Islet precursor cell (in vitro differentiated cells): ENCODE measurements around the gene MYO9A.
"Not testable (repeated sequence)": the region's sequence is repeated elsewhere in the genome, so short reads cannot be mapped to it uniquely, and the experiment has no call there.

ENCODE experiments used
- DNase-seq: peaks from one replicate; pipeline ENCODE4 v3.0.0-alpha.2; 2018

Gene MYO9A

DNA sequence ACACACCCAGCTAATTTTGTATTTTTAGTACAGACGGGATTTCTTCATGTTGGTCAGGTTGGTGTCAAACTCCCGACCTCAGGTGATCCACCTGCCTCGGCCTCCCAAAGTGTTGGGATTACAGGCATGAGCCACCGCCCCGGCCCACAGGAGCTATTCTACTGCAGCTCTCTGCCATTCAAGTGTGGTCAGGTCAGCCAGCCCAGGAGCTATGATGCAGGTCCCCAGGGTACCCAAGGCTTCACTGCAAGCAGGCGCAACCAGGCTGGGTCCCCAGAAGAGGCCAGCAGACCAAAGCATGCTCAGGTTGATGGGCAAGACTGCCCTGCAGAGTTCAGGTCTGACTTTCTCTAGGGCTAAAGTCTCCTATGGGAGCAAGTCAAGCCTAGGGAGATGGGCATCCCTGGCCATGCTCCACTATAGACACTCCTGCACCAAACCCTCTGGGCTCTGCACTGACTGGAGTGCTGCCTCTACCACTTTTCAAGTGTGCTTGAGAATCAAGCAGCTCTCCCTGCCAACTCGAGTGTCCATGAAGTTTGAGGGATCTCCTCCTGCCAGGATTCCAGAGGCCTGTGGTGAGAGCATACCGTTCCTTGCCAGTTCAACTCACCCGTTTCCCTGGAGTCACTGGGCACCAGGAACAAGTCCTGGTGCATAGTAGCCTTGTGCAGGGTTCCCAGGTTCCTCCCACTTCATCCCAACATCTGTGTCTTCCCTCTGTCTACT, 30.9 kb downstream of the MYO9A start:
- DNase-seq = no peak

DNA sequence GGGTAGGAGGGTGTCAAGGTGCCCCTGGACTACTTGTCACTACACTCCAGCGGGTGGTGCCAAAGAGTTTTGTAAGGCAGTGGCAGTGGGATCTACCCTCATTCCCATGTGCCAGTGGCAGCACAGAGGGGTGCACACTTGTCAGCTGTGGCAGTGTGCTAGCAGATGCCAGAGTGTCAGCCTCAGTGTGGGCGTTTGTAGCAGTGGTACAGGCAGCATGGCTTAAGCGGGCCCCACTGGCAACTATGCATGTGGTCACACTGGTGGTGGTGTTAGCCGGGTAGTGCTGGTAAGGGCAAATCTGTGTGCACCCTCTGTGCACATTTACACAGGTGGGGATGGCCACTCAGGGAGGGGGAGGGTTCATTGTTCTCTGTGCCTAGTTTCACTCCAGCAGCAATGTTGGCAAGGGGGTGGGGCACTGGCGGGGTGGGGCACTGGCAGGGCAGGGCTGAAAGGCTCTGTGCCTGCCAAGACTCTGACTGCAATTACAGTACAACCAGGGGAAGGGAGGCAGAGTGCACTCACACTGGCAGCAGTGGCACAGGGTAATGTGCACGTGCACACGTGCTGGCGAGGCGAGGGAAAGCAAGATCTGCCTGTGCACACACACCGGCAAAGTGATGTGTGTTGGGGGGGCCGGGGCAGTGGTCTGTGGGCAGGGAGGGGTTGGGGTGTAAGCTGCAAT, 31.8 kb downstream of the MYO9A start:
- no peak for DNase-seq

DNA sequence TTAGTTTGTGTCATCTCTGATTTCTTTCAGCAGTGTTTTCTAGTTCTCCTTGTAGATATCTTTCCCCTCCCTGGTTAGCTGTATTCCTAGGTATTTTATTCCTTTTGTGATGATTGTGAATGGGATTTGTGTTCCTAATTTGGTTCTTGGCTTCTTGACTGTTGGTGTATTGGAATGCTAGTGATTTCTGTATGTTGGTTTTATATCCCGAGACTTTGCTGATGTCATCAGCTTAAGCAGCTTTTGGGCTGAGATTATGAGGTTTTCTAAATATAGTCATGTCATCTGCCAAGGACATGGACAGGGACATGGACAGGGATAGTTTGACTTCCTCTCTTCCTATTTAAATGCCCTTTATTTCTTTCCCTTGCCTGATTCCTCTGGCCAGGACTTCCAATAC, 35.8 kb downstream of the MYO9A start:
- DNase-seq = no peak

DNA sequence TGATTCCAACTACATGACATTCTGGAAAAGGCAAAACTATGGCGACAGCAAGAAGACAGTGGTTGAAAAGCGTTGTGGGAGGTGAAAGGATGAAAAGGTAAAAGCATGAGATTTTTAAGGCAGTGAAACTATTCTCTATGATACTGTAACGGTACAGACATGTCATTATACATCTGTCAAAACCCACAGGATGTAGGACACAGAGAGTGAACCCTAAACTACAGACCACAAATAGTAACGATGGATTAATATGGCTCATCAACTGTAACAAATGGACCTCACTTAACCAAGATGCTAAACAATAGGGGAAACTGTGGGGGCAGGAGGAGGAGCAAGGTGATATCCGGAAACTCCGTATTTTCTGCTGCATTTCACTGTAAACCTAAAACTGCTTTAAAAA, 39.1 kb downstream of the MYO9A start:
- no peak for DNase-seq

DNA sequence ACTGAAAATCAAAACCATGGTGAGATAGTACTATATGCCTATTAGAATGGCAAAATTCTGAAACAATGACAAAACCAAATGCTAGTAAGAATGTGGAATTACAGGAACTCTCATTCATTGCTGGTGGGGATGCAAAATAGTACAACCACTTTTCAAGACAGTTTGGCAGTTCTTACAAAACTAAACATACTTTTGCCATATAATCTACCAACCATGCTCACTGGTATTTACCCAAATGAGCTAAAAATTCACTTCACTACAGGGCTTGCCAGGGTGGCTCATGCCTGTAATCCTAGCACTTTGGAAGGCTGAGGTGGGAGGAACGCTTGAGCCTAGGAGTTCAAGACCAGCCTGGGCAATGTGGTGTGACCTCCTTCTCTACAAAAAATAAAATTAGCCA, 40.0 kb downstream of the MYO9A start:
- DNase-seq = no peak

DNA sequence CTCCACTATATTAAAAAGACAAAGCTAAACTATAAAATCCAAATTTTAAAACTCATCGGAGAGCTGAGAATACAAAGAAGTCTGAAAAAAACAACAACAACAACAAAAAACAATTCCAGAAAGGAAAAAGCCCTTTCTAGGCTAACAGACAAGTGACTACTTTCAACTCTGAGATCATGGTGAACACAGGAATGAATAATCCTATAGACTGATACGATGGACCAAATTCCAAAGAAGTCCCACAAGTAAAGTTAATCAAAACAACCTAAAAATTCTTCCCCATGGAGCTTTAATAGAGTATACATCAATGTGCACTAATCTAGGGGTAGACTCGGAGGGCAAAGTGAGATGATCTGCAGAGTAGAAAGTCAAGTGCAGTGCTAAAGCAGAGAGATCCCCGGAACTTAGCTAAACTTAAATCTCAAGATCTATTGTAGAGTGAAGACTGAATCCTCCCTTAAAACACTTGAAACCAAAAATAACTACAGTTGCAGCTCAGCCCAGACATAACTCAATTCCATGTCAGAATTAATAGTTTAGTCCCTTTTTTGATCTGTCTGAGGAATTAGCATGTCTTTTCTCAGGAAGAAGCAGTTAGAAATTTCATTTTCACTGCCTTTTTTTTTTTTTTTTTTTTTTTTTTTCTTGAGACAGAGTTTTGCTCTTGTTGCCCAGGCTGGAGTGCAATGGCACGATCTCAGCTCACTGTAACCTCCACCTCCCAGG, 43.5 kb downstream of the MYO9A start:
- no peak for DNase-seq

DNA sequence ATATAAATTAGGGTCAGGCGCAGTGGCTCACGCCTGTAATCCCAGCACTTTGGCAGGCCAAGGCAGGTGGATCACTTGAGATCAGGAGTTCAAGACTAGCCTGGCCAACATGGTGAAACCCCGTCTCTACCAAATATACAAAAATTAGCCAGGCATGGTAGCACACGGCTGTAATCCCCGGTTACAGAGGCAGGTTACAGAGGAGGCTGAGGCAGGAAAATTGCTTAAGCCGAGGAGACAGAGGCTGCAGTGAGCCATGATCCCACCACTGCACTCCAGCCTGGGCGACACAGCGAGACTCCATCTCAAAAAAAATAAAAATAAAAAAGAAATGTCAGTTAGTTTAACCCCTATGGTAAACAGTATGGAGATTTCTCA, 46.5 kb downstream of the MYO9A start:
- DNase-seq = not testable (repeated sequence)

DNA sequence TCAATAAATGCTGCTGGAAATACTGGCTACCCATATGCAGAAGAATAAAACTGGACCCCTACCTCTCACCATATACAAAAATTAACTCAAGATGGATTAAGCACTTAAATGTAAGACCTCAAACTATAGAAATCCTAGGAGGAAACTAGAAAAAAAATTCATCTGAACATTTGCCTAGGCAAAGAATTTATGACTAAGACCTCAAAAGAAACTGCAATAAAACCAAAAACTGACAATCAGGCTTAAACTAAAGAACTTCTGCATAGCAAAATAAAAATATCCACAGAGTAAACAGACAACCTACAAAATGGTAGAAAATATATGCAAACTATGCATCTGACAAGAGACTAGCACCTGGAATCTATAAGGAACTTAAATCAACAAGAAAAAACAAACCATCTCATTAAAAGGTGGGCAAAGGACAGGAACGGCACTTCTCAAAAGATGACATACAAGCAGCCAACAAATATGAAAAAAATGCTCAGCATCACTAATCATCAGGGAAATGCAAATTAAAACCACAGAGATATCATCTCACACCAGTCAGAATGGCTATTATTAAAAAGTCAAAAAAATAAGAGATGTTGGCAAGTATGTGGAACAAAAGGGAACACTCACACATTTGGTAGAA, 47.0 kb downstream of the MYO9A start:
- DNase-seq = no peak

DNA sequence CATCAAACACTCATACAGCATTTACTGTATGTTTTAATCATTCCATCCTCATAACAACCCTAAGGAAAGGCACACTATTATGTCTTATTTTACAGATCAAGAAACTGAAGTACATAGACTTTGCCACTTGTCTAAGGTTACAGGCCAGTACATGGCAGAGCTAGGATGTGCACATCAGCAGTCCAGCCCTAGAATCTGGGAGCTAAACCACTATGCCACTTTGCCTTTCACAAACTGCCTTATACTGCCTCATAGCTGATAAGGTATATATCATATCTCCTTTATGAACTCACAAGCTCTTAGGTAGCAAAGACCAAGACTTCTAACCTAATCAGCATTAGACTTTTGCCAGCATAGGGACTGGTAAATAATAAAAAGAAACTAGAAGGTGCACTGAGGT, 49.1 kb downstream of the MYO9A start:
- DNase-seq = no peak

DNA sequence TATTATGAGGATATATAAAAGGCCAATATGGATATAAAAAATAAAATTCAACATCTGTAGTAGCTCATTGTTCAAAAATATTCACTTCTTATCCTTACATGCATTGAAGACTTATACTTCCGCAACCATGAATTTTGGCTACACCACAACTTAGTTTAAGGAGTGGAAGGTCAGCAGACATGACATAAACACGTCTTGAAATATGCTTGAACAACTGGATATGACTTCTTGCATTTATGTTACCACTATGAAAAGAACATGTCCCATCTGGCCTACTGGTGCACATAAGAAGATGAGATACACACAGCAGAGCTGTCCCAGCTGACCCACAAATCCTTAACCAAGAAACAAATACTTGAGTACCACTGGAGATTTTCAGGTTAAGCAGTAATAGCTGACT, 52.1 kb downstream of the MYO9A start:
- DNase-seq = no peak

DNA sequence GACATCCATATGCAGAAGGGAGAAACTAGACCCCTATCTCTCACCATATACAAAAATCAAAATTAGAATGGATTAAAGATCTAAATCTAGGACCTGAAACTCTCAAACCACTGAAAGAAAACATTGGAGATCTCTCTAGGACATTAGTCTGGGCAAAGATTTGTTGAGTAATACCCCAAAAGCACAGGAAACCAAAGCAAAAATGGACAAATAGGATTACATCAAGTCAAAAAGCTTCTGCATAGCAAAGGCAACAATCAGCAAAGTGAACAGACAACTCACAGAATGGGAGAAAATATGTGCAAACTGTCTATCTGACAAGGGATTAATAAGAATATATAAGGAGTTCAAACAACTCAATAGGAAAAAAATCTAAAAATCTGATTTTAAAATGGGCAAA, 54.8 kb downstream of the MYO9A start:
- DNase-seq = no peak

DNA sequence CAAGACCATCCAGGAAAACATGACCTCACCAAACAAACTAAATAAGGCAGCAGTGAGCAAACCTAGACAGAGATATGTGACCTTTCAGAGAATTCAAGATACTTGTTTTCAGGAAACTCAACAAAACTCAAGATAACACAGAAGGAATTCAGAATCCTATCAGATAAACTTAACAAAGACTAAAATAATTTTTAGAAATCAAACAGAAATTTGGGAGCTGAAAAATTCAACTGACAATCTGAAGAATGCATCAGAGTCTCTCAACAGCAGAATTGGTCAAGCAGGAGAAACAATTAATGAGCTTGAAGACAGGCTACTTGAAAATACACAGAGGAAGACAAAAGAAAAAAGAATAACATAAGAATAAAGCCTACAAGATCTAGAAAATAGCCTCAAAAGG, 55.6 kb downstream of the MYO9A start:
- DNase-seq = no peak

DNA sequence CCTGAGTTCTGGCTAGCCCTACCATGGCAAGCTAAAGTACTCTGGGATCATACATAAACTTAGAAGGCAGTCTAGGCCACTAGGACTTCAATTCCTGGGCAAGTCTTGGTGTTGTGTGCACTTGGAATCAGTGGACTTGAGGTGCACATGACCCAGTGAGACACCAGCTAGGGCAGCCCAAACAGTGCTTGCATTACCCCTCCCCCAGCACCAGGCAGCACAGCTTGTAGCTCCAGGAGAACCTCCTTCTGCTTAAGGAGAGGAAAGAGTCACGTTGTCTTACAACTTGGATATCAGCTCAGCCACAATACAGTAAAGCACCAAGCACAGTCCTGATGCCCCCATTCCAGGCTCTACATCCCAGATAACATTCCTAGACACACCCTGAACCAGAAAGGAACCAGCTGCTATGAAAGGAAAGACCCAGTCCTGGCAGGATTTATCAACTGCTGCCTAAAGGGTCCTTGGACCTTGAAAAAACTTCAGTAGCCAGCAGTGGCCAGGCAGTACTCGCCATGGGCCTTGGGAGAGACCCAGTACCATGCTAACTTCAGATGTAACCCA, 57.2 kb downstream of the MYO9A start:
- DNase-seq = no peak

DNA sequence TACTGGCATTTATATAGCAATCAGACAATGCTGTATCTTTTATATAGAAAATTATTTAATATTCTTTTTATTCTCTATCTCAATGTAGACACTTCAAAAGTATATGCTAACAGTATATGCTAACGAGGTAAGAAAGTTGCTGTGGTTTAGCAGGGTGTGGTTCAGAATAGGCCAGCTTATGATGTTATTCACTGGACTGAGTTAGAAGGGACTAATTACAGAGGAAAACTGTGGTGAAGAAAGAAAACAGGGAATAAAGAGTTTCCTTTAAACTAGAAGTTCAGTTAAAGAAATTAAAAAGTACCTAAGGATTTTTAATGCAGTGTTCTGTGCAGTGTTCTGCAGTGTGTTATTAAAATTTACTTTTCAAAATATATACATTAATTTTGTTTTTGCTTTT, 59.4 kb downstream of the MYO9A start:
- no peak for DNase-seq

DNA sequence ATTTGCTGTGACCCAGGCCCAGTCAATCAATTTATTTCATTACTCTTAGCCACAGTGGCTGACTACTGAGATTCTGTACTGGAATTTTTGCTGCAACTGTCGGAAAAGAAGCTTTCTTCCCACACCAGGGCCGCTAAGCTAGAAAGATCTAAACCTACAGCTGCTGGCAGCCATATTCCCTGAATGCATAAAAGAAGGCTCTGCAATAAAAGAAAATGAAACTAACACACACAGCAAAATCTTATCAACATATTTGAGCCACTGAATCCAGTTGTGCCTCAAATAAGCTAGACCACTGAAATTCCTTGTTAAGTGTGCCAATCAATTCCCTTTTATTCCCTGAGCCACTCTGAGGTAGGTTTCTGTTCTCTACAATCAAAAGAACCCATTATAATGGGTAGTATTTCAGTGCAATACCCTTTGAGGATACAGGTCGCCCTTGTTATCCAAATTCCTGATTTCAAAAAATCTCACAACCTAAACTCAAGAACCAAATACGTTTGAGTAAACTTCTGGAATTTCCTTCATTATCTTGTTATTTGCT, 60.3 kb downstream of the MYO9A start:
- DNase-seq = no peak

DNA sequence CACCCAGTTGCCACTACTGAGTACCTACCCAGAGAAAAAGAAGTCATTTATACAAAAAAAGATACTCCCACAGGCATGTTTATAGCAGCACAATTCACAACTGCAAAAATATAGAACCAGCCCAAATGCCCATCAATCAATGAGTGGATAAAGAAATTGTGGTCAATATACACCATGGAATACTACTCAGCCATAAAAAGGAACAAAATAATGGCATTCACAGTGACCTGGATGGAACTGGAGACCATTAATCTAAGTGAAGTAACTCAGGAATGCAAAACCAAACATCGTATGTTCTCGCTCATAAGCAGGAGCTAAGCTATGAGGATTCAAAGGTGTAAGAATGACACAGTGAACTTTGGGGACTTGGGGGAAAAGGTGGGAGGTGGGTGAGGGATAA, 61.7 kb downstream of the MYO9A start:
- DNase-seq = not testable (repeated sequence)

DNA sequence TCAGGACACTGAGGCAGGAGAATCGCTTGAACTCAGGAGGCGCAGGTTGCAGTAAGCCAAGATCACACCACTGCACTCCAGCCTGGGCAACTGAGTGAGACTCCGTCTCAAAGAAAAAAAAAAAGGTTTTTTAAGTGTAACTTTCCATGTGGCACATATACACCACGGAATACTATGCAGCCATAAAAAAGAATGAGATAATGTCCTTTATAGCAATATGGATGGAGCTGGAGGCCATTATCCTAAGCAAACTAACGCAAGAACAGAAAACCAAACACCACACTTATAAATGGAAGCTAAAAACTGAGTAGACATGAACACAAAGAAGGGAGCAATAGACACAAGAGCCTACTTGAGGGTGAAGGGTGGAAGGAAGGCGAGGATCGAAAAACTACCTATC, 64.7 kb downstream of the MYO9A start:
- DNase-seq = not testable (repeated sequence)

DNA sequence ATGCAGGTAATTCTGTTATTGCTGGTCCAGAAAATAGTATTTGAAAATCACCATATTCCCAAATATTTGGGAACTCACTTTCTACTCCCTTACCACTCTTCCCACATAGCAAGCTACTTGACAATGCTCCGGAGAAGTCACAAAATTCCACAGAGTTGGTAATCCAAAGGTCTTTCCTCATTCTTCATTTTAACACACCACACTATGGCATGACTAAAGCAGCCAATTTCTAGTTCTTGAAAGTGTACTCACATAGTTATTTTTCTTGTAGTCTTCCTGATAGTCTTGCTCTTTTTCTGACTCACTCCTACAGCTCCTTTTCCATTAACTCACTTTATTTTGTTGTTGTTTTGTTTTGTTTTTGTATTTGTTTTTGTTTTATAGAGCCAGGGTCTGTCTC, 67.2 kb downstream of the MYO9A start:
- no peak for DNase-seq

DNA sequence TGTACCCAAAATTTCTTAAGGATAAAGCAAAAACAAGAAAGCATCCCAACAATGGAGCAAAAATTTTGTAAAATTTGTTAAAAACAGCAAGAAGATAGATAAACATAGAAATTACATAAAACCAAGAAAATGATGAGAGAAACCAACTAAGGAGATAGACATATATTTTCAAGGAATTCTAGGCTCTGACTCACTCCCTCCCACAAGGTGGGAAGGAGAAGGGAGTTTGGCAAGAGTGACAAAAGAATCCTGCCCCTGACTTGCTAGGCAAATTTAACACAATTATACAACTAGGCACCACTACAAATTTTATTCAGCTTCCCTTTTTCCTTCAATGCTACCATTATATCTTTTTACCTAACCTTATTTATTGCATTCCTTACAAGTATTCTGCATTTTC, 70.9 kb downstream of the MYO9A start:
- DNase-seq = no peak

DNA sequence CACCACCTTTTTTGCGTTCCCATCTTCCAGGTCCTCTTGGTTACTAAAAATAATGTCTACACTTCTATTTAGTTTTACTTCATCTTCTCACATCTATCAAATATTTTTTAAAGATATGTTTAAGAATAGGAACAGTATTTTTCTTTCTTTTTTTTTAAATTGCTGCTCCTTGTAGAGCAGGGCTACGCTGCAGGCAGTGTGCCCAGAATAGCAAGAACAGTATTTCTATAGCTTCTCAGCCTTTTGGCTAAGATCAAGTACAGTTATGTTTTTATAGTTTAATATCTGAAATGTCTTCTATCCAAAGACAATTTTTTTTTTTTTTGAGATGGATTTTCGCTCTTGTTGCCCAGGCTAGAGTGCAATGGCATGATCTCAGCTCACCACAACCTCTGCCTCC, 73.0 kb downstream of the MYO9A start:
- no peak for DNase-seq

DNA sequence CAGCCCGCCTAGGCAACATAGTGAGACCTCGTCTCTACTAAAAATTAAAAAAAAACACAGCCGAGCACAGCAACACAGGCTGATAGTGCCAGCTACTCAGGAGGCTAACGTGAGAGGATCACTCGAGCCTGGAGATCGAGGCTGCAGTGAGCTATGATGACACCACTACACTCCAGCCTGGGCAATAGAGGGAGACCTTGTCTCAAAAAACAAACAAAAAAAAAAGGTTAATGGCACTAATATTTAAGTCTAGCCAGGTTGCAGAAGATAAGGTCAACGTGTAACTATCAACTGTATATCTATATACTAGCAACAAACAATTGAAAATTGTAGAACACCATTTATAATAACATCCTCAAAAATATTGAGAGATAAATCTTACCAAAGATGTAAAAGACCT, 75.1 kb downstream of the MYO9A start:
- DNase-seq = no peak

DNA sequence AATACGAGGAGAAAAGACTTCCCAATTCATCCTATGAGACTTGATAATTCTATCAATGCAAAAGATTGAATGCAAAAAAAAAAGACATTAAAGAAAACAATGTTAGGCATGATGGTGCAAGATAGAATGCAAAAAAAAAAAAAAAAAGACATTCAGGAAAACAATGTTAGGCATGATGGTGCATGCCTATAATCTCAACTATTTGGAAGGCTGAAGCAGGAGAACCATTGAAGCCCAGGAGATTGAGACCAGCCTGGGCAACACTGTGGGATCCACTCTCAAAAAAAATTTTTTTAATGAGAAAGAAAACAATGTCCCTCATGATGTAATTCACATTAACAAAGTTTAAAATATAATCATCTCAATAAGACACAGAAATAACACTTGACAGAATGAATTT, 75.9 kb downstream of the MYO9A start:
- DNase-seq = no peak

DNA sequence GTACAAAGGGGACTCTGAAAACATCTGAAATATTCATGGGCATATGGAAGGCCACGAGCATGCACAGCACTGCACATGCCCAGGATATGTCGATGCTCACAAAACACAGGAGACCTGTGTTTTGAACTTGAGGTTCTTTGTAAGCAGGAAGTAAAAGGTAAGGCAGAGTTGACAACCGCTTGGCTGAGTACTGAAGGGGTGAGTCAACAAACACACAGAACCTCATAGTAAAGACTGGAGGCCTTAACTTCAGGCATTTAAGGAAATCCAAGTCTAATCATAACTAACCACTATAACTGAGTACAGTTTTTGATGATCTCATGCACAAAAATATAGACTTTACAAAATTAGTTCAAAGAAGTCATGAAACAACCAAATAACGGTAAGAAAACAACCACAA, 80.6 kb downstream of the MYO9A start:
- no peak for DNase-seq
